NT2/D1 (cell line): ENCODE measurements around the gene NLGN1.

Source experiments
- SUZ12 ChIP-seq: IDR thresholded peaks from 2 replicates; pipeline ENCODE4 v1.6.1; 2011; ENCODE audit not compliant: insufficient read length, insufficient read depth; ENCODE audit errors: extremely low read depth
- YY1 ChIP-seq: IDR thresholded peaks from 2 replicates; pipeline ENCODE4 v1.6.1; 2011; ENCODE audit not compliant: insufficient read length, insufficient read depth
- ZNF274 ChIP-seq: IDR thresholded peaks from 2 replicates; pipeline ENCODE4 v1.6.1; 2011; ENCODE audit warnings: mild to moderate bottlenecking, low read depth, low read length

DNA sequence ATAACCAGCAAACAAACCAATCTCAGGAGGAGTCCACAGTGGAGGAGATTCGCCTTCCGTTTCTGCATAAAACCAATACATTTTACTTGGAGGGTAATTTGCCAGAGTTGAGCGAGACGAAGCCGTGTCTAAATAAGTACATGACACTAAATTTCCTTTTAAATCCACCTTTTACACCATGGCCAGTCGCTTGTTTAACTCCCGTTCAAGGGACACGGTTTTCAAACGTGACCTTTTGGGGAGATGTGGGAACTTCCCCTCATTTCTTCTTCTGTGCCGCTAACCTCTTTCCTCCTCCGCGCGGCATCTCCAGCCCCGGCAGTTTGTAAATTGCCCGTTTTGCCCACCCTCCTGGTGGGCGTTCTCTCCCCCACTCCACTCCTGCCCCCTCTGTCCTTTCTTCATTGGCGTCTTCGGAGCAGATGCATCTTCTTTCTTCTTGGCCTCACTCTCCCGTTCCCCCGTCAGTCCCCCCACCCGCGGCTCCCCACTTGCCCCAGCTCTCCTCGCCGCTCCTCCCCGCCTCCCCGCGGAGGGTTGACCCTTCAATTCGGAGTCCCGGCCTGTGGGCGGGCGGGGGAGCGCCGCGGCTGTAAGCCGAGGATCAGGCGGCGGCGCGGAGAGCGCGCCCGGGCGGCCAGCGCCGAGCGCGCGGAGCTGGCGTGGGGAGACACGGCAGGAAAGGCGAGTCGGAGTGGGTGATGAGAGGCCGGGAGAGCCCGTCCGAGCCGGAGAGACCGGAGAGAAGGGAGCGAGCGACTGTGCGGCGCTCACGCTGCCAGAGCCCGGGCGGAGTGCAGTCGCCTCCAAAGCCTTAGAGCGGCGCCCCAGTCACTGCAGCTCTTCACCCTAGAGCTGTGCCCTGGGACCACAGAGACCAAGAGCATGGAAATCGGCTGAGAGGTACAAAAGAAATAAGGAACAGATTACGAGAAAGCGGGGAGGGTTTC is at the start of gene NLGN1:
- TF ChIP-seq YY1 (no peak), ZNF274 (no peak), SUZ12 (no peak)
